Measurements from ENCODE around the gene LNX1. TPM values are rescaled to one million over a fixed set of nuclear protein-coding genes. Genes with fewer than 3 reads are reported as not detected.

LNX1 gene
- total and polyA plus RNA-seq, 10 of the 15 experiments (the other 5 are each of a cell fraction or from before 2014, with no cell fraction given): 0.72 to 1.4 (median 1.0) TPM

- POLR2A ChIA-PET: no interaction called here
- DNase-seq (ENCODE audit: low read depth, low spot score) (no peak), FAIRE-seq (no peak), ATAC-seq (no peak)
- H4K20me1 ChIP-seq (ENCODE audit: control insufficient read depth, insufficient read depth): no peaks in the 10 kb centered on the region
- no peak overlapping the region for H3K4me3 ChIP-seq
- no peak overlapping the region for H2AFZ ChIP-seq (ENCODE audit: control insufficient read depth, low read depth, low read length)
- no peaks in the 10 kb centered on the region for H3K79me2 ChIP-seq (ENCODE audit: control insufficient read depth, insufficient read depth, low read length)
- RAD21 ChIA-PET (ENCODE audit: unreplicated experiment): interaction anchor here (1.1 kb wide), 1 partner anchor 9 kb away, joined by 3 read pairs; no protein-coding TSS in a partner anchor
- BruUV-seq (replicated peaks): no TSS peak
- no peak overlapping the region for H3K9ac ChIP-seq (ENCODE audit: control insufficient read depth, insufficient read depth, low read length)
- SMC1A ChIA-PET (ENCODE audit: uncharacterized antibody, unreplicated experiment): no interaction called here
- peaks cover 0 to 3% of the 10 kb centered on the region in 2 experiments; a peak in 1 of 4 replicates for H3K27me3 ChIP-seq (replicated peaks in 1 of 2; ENCODE audit: control insufficient read depth in 2 of 2, insufficient read depth in 2 of 2, low read length in 1 of 2)
- TF ChIP-seq, protein P1, sequence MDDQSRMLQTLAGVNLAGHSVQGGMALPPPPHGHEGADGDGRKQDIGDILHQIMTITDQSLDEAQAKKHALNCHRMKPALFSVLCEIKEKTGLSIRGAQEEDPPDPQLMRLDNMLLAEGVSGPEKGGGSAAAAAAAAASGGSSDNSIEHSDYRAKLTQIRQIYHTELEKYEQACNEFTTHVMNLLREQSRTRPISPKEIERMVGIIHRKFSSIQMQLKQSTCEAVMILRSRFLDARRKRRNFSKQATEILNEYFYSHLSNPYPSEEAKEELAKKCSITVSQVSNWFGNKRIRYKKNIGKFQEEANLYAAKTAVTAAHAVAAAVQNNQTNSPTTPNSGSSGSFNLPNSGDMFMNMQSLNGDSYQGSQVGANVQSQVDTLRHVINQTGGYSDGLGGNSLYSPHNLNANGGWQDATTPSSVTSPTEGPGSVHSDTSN (IDR thresholded peaks at IDR 0.05; ENCODE audit: insufficient replicate concordance, low read depth, low read length): no peak
- TF ChIP-seq, protein P2, sequence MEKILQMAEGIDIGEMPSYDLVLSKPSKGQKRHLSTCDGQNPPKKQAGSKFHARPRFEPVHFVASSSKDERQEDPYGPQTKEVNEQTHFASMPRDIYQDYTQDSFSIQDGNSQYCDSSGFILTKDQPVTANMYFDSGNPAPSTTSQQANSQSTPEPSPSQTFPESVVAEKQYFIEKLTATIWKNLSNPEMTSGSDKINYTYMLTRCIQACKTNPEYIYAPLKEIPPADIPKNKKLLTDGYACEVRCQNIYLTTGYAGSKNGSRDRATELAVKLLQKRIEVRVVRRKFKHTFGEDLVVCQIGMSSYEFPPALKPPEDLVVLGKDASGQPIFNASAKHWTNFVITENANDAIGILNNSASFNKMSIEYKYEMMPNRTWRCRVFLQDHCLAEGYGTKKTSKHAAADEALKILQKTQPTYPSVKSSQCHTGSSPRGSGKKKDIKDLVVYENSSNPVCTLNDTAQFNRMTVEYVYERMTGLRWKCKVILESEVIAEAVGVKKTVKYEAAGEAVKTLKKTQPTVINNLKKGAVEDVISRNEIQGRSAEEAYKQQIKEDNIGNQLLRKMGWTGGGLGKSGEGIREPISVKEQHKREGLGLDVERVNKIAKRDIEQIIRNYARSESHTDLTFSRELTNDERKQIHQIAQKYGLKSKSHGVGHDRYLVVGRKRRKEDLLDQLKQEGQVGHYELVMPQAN (conservative IDR thresholded peaks at IDR 0.05): no peak
- TF ChIP-seq, protein P3, sequence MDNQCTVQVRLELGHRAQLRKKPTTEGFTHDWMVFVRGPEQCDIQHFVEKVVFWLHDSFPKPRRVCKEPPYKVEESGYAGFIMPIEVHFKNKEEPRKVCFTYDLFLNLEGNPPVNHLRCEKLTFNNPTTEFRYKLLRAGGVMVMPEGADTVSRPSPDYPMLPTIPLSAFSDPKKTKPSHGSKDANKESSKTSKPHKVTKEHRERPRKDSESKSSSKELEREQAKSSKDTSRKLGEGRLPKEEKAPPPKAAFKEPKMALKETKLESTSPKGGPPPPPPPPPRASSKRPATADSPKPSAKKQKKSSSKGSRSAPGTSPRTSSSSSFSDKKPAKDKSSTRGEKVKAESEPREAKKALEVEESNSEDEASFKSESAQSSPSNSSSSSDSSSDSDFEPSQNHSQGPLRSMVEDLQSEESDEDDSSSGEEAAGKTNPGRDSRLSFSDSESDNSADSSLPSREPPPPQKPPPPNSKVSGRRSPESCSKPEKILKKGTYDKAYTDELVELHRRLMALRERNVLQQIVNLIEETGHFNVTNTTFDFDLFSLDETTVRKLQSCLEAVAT (IDR thresholded peaks at IDR 0.05): no peak
- TF ChIP-seq RCOR1 (conservative IDR thresholded peaks at IDR 0.05; ENCODE audit: low read depth, low read length) (no peak), KDM1A (IDR thresholded peaks at IDR 0.05; ENCODE audit: borderline replicate concordance) (no peak), KLF5 (IDR thresholded peaks at IDR 0.05; ENCODE audit: partially characterized antibody) (no peak), POLR2AphosphoS5 (IDR thresholded peaks at IDR 0.05; ENCODE audit: low read length) (no peak)
- H3K36me3 ChIP-seq (ENCODE audit: control insufficient read depth in 2 of 2, insufficient read depth in 2 of 2, low read length in 1 of 2): no peaks in the 10 kb centered on the region
- H3K27ac ChIP-seq (ENCODE audit: control insufficient read depth, insufficient read depth): no peak overlapping the region
- H3K9me3 ChIP-seq (replicated peaks; ENCODE audit: control insufficient read depth, insufficient read depth, low read length): no peaks in the 10 kb centered on the region
- H3K4me1 ChIP-seq (ENCODE audit: control insufficient read depth, insufficient read depth, low read length): no peaks in the 10 kb centered on the region
- WGBS (ENCODE audit: insufficient coverage, insufficient replicate concordance, low lambda C conversion rate, missing lambda C conversion rate): 47% methylated on average over 6 of the region's 6 CpGs
- in situ Hi-C loops (cut with MboI): no loop called here
- intact Hi-C loops (cut with micrococcal nuclease; ENCODE audit: unreplicated experiment): loop anchor here (5.0 to 10.0 kb wide), 2 partner anchors 100 to 207 kb away; partner anchors contain the start of gene LNX1
- no peak overlapping the region for H3K4me2 ChIP-seq (ENCODE audit: control insufficient read depth, insufficient read depth)
- CTCF ChIA-PET: interaction anchor here (0.6 to 1.7 kb wide), 3 partner anchors 52 to 212 kb away, joined by 3 to 6 read pairs (median 3); no protein-coding TSS in a partner anchor
Measured at GRCh38 chr4:53494851-53495250, 96.4 kb downstream of the LNX1 start.

All from GM12878 (cell line).